GM18520 (cell line): ENCODE measurements around the gene CYP26B1.

ENCODE experiments used
- ATAC-seq: cut with Tn5 transposase; IDR thresholded peaks from one replicate; pipeline ENCODE4 v1.9.1; 2021; ENCODE audit not compliant: unreplicated experiment

Gene CYP26B1

DNA sequence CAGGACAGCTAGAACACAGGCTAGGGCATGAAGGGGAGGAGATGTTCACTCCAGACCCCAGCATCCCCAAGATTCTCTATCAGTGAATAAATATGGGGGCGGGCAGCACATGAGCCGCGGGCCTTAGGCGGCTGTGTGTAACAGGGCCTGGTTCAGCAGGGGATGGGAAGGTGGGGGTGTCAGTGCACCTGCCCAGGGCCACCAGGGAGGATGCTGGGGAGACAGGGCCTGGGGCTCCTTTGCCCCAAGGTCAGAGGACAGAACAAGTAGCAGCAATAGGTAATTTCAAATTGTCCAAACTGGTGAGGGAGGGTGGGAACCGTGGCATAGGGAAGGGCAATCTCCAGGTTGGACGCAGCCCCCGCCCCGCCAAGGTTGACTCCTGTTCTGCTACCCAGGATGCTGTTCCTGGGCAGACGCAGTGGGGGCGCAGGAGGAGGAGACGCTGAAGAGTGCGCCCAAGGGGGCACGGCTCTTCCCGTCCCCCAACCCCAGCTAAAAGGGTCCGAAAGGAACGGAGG lies 16.2 kb downstream of the CYP26B1 start:
- ATAC-seq, result no peak

DNA sequence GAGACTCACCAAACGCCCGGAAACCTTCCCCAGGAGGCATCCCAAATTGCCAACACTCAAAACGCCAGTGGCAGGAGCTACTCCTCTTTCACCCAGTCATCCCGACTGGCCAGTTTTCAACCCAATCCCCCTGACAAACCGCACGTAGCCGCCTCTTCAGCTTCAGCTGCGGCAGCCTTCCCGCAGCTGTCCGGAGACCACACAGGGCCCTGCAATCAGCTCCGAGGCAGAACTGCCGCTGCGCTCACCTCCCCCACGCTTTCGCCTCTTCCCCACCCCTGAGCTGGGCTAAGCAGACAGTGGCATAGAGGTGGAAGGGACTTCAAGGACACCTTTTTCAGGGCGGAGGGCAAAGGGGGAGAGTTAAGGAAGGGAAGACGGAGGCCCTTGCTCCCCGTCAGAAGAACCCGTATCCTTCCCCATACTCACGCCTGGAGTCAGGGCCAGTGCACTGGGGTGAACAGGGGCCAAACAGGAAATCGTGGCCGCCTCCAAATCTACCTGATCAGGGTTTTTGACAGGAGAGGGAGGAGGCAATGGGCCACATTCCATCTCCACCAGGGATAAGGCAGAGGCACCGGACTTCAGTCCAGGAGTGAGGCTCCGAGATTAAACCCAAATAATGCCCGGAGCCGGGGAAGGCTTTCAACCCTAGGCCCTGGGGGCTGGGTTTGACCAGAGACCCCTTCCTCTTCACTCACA lies 16.9 kb downstream of the CYP26B1 start:
- no peak for ATAC-seq

DNA sequence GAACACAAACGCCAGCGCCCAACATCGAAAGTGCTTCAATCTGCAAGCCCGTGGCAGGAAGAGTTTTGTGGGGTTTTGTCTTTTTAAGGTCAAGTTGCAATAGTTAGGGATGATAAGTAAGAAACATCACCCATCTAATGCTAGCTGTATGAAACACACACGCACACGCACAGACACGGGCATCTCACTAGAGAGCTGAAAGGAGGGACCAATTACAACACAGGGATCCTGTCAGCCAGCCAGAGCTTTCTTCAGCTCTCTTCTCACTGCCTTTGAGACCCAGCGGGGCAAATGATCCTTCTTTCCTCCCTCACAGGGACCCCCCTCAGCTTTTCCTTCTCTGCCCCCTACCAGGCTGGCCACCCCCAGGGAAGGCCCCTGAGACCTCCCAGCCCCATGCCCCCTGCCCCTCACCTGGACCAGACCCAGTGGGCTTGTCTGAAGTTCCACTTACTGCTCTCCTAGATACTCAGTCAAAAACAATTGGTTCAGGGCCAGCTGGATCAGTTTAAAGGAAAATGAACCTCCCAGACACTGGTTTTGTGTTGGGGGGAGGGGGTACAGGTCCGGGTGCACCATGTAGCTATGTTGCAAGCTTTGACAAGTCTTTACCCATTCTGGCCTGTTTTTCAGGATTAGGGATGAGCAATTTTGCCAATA lies 17.9 kb downstream of the CYP26B1 start:
- no peak for ATAC-seq

DNA sequence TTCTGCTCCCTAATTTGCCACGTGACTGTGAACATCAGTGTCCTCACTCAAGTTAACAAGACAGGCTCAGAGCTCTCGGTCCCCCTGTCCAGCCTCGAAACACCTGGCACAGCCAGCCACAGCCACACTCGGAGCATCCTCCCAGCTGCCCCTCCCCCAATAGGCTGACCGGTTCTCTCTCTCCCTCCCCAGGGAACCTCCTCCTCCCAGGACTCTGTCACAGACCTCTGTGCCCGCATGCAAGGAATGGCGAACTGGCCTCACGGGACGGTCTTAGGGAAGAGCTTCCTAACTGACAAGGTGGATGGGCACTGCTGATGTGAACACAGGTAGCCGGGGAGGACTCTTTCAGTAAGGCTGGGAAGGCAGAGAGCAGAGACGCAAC lies 18.8 kb downstream of the CYP26B1 start:
- no peak for ATAC-seq

DNA sequence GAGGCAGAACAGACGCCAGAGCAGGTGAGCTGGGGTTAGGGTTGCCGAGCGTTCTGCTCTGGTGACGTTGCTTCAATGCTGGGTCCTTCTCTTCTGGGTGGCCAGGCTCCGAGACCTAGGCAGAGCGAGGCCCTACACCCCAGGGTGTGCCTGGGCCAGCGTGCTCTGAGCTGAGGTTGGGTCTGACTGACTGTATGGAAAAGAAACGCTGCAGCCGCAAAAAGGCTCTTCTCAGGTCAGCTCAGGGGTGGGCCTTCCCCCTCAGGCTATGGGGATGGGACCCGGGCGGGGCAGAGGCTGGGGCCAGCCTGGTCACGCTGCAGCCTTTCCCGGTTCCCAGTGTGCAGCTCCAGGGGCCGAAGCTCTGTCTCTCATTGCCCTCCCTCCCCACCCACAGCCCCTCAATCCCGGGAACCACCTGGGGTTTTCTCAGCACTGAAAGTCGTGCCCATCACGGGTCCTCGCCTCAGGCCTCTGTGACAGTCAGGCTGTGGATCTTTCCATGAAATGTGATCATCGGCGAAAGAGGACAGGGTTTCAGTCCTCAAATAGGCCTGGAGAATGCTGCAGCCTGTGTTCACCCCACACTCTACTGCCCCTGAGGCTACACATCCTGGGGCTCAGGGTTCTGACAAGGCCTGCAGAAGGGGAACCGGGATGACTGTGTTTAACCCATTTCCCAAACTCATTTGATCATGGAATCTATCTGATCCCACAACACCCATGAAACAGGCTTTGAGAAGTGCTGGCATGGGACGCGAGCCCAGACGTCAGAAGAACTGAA lies 19.4 kb downstream of the CYP26B1 start:
- ATAC-seq, result no peak

DNA sequence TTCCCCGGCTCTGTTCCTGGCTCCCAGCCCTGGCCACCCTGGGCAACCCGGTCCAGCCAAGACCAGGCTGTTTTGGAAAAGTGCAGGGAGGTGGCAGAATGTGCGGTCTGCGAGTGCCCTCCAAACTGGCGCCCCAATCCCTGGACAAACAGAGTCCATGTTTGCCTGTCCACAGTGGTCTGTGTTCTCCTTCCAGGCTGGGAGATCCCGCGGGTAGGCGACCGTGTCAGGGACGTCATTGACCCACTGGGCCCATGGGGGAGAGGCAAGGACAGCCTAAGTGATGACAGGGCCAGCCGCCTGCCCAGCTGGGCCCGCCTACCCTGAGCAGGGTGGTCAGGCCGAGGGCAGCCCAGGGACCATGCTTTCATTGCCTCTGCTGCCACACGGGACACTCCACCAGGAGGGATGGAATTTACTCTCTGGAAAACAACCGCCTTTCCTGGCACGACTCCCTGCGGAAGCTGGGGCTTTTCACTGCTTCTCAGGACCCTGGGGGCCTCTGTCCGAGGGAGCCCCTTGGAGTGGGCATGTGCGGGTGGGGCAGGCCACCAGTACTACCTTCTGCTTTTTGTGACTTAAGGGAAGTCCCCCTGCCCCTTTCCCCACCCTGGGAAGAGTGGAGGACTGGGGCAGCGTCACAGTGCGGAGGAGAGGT lies 20.1 kb downstream of the CYP26B1 start:
- no peak for ATAC-seq

DNA sequence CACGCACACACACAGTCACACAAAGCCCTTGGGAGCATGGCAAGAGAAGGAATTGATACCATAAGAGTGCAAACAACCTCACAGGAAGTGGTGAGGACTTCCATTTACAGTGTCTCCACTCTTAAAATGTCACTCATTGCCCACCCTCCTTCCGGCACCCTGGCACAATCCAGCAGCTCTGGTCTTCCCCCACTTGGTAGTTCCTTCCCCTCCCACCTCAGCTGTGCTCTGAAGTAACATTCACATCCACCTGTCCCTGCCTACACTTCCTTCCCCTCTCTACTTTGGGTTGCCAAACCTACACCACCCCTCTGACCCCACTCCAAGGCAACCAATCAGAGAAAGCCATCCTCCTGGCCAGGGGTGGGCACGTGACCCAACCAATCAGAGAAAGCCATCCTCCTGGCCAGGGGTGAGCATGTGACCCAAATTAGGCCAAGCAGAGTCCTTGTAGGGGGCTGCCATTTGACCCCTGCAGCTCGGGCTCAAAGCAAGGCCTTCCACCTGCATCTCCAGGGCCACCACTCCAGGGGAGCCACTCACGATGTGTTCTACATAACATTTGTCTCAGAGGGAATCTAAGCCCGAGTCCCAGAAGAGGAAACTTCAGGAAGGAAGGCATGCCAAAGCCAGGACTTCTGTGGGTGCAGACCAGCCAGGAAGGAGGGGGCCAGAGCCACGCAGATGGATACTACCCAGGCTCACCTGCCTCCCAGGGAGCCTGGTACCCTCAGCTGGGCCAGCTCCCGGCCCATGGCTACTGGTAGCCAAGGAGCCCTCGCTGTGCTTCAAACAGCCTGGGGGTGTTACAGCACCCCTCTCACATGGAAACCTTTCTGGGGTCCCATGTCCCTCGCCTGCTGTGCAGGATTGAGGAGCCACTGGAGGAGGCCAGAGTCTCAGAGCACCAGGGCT lies 21.2 kb downstream of the CYP26B1 start:
- no peak for ATAC-seq

DNA sequence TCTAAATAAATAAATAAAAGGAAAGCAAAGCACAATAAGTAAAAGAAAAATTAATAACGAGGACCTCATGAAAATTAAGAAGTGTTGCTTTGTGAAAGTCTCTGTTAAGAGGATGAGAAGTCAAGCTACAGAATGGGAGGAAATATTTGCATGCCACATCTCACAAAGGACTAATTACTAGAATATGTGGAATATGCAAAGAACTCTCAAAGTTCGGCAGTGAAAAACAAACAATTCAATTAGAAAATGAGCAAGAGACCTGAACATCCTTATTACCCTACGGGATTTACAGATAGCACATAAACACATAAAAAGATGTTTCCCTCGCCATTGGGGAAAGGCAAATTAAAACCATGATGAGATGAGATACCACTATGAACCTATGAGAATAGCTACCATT lies 23.3 kb downstream of the CYP26B1 start:
- no peak for ATAC-seq

DNA sequence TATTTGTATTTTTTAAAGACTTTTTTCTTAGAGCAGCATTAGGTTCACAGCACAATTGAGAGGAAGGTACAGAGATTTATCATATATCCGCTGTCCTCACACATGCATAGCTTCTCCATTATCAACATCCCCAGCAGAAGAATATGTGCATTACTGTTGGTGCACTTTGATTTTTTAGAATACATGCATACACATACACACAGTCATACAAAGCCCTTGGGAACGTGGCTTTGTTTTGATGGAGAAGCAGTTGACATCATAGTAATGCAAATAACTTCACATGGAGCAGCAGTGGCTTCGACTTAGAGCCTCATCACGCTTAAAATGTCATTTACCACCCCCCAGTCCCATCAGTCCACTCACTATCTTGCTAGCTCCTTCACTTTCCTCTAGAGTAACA lies 26.5 kb downstream of the CYP26B1 start:
- no peak for ATAC-seq

DNA sequence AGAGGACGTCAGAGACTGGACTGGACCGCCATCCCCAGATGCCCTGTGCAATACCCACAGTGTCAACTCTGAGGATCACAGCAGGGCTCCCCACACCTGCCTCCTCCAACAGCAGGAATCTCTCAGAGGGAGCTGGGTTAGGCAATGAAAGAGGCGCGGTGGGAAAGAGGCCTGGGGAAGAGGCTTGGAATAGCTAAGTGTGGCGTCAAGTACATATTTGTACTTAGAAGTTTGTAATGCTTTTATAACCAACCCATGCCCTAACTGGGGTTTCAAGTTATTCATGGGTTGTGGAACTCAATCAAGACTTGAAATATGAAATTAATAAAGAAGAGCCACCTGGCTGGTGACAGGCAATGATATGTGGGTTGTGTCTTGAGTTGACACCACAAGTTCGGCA lies 28.7 kb downstream of the CYP26B1 start:
- ATAC-seq, result no peak

DNA sequence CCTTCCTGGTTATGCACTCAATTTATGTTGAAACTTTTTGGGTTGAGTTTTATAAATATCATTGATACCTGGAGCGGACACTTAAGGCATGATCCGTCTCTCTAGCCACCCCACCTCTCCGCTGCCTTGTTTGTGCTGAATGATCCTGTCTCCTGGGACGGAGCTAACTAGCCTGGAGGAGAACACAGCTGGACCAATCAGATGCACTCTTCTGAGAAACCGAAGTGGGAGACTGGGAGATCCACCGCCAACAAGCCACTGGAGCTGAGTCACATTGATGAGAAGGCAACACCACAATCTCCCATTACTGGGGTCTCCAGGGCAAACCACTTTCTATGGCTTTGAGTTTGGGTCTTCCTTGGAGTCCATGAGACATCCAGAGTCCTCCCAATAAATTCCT lies 29.3 kb downstream of the CYP26B1 start:
- ATAC-seq, result no peak

DNA sequence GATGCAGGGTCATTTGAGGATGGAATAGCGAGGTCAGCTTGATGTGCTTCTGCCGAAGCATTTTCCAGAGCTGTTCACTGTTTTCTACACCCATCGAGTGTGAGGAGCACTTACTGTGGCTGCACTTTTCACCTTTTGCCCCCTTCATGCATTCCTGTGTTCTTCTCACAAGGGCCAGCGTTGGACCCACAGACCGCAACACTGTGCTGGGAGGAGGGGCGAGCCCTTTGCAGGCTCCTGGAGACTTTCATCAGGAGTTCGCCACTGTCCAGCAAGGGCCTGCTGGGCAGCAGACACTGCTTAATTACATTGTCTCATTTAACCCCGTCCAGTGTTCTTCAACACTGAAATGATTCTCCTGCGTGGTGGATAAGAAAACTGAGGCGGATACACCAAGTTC lies 29.9 kb downstream of the CYP26B1 start:
- no peak for ATAC-seq

DNA sequence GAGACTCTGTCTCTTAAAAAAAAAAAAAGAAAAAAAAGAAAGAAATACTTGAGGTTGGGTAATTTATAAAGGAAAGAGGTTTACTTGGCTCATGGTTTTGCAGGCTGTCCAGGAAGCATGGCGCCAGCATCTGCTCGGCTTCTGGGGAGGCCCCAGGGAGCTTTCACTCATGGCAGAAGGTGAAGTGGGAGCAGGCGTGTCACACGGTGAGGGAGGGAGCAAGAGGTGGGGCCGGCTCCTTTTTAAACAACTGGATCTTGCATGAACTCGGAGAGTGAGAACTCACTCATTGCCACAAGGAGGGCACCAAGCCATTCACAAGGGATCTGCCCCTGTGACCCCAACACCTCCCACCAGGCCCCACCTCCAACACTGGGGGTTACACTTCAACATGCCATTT lies 30.6 kb downstream of the CYP26B1 start:
- no peak for ATAC-seq

DNA sequence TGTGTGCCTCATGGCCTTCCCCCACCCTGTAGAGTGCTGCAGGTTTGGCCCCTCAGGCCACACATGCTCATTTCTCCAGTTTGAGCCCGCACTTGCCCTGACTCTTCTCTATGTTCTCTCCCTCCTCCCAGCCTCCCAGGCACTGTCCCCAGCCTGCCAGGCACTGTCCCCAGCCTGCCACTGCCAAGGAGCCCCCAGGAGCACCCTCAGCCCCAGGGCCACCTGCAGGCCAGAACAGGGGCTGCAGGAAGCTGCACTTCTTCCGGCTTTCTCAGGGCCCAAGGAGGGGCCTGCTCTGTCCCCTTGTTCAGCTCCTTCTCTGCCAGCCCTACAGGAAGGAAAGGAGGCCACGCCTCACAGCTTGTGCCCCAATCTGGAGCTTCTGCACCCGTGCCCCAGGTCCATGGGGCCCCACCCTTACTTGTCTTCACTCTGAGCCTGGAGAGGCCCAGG lies 31.6 kb downstream of the CYP26B1 start:
- no peak for ATAC-seq

DNA sequence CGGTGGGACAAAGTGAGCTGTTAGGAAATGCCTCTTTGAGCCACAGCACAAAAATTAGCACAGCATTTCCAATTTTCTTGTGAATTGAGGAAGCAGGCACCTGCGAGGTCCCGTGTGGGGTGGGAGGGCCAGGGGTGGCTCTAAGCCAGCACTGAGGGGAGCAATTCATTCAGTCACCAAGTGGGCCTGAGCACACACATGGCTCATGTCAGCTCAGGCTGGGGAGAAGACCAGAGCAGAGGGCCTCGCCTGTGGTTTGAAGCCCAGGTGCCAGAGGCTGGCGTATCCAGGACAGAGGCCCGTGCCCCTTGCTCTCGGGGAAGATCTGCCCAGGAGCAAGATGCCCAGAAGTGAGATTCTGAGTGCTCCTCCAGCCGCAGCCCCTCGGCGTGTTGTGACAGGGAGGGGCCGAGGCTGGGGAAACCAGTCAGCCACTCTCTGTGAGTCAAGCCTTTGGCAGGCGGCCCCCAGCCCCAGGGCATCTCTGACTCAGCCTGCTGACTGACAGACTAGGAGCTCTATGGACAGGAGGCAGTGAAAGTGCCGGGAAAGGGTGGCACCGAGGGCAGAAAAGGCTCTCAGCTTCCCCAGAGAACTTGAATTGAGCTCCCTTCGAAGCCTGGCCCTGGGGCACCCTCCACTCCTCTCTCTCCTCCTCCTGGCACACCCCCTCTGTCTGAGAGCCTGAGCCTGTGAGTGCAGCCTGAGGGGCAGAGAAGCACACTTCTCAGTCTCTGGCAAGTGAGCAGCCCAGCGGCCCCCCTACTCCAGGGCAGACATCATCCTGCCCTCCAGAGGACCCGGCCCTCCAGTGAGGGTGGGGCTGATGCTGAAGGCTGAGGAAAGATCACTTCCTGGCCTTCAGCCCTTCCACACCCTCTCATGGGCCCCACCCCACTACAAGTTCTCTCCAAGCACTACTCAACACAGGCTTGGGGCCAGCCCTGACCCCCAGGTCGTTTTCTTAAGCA lies 32.3 kb downstream of the CYP26B1 start:
- ATAC-seq, result no peak

DNA sequence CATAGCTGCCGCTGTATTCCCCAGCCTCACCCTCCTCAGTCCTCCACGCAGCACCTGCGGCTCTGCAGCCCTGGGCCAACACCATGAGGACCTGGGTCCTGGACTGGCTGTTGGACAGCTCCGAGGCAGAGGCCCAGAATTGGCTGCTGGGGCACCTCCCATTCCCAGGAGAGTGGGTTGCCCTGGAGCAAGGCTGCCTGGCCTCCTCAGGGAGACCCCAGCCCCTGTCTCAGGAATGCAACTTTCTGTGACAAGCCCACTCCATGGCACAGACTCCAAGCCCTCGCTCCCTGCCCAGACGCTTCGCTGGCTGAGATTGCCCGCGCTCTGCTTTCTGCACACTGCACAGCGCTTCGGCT lies 33.0 kb downstream of the CYP26B1 start:
- ATAC-seq, result no peak

DNA sequence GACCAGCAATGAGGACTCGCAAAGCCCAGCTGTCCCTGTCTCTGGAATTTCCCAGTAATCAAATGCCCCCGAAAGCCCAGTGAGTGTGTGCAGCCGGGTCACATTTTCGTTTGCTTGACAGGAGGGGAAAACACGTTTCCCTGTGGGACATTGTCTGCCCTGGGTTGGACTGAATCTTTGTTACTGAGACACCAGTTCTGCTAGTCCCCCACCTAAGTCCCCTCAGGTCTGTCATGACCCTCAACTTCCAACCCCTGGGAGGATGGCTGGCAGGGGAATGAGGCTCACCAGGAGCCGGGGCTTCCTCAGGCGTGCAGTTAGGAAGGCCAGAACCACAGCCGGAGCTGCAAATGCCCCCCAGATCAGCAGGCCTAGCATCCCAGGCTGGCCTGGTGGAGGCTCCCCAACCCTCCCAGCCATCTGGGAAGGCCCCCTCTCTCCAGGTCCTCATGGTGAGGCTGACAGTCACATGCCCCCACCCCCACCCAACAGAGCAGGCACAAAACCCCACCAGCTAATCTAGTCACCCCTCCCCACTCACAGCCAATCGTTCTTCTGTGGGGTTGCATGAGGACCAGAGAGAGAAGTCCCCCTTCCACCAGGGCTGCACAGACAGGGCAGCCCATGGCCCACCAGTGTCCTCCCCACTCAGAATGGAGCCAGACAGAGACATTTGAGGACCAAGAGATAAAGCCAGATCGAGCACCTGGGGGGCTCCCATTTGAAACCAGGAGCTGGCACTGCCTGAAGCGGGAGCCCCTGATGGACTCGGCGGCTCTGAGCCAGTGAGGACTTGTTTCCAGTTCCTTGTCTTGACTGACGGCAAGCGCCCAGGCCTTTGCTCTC lies 33.6 kb downstream of the CYP26B1 start:
- no peak for ATAC-seq
